Endothelial cell of umbilical vein (primary cell): Measurements from ENCODE around the gene FBH1. TPM values are rescaled to one million over a fixed set of nuclear protein-coding genes. Genes with fewer than 3 reads are reported as not detected.

ENCODE experiments used
- BruUV-seq: library from RNA; stranded (reverse); fragments of 400-500 nt; replicated peaks from 2 replicates; lab custom pipeline; 2021; lab: Mats Ljungman, UMichigan
- CTCF ChIA-PET: fragments of 300-600, 350-600 bp; sonication (Branson Sonifier 250); formaldehyde crosslinking; loops from one replicate; lab custom pipeline; 2021; ENCODE audit warnings: antibody characterized with exemption, inconsistent platforms; lab: Charles Lee
- POLR2A ChIA-PET: fragments of 300-600, 350-600 bp; sonication (Branson Sonifier 250); formaldehyde crosslinking; loops from one replicate; lab custom pipeline; 2021; ENCODE audit warnings: antibody characterized with exemption, inconsistent platforms; lab: Charles Lee
- DNase-seq: peaks from one replicate; pipeline ENCODE4 v3.0.0-alpha.2; 2011; ENCODE audit warnings: low read depth, low spot score
- FAIRE-seq: peaks from 2 replicates; lab custom pipeline; 2011; peaks lifted over from hg19 to GRCh38; lab: Jason Lieb, UNC
- H2AFZ ChIP-seq: 2 replicates; pipeline ENCODE4 v1.6.0; 2012; ENCODE audit warnings: low read depth, low read length, control low read depth, inconsistent platforms
- H3K27ac ChIP-seq: 2 replicates; pipeline ENCODE4 v1.5.1; 2011; ENCODE audit warnings: low read depth, mild to moderate bottlenecking, control low read depth, low read length, moderate library complexity; ENCODE audit not compliant: insufficient read depth
- H3K27me3 ChIP-seq, 2 experiments: 2 replicates each; pipeline versions ENCODE4 v1.6.0 to v1.6.1; 2011; ENCODE audit warnings: low read length in 2 of 2, mixed read lengths in 1 of 2; ENCODE audit not compliant: control insufficient read depth in 2 of 2, insufficient read depth in 2 of 2
- H3K36me3 ChIP-seq, 2 experiments: 2 replicates in 1 of 2; 3 replicates in 1 of 2; pipeline ENCODE4 v1.5.1; 2011; ENCODE audit warnings: low read length in 2 of 2, mild to moderate bottlenecking in 1 of 2, moderate library complexity in 1 of 2; ENCODE audit not compliant: control insufficient read depth in 2 of 2, insufficient read depth in 2 of 2; ENCODE audit errors: extremely low read depth in 1 of 2
- H3K4me1 ChIP-seq: 3 replicates; pipeline ENCODE4 v1.5.1; 2011; ENCODE audit warnings: mild to moderate bottlenecking, low read length; ENCODE audit not compliant: control insufficient read depth, insufficient read depth; ENCODE audit errors: extremely low read depth
- H3K4me2 ChIP-seq: 2 replicates; pipeline ENCODE4 v1.6.1; 2011; ENCODE audit warnings: low read length, control low read depth, mixed read lengths; ENCODE audit not compliant: insufficient read depth
- H3K4me3 ChIP-seq, 3 experiments: fragments of 200-600 bp in 1 of 3; sonication (generic), shearing (Covaris generic) in 1 of 3; replicated peaks in 1 of 3; 2 replicates each; pipeline ENCODE4 v1.5.1; 2011 to 2016; ENCODE audit warnings: control low read depth in 3 of 3, low read length in 3 of 3, mild to moderate bottlenecking in 2 of 3, inconsistent platforms in 1 of 3, low read depth in 1 of 3, moderate library complexity in 1 of 3; ENCODE audit not compliant: insufficient read depth in 1 of 3
- H3K79me2 ChIP-seq: 2 replicates; pipeline ENCODE4 v1.6.0; 2012; ENCODE audit warnings: low read length, inconsistent platforms; ENCODE audit not compliant: control insufficient read depth, insufficient read depth
- H3K9ac ChIP-seq: replicated peaks from 2 replicates; pipeline ENCODE3; 2011; ENCODE audit warnings: low read length, control low read depth; ENCODE audit not compliant: insufficient read depth; ENCODE audit errors: extremely low read depth
- H3K9me1 ChIP-seq: replicated peaks from 3 replicates; pipeline ENCODE4 v1.6.0; 2011; ENCODE audit warnings: mild to moderate bottlenecking, low read length; ENCODE audit not compliant: control insufficient read depth, insufficient read depth; ENCODE audit errors: extremely low read depth
- H3K9me3 ChIP-seq: replicated peaks from 2 replicates; pipeline ENCODE4 v1.5.1; 2012; ENCODE audit warnings: low read length, inconsistent platforms; ENCODE audit not compliant: control insufficient read depth, insufficient read depth
- H4K20me1 ChIP-seq: replicated peaks from 2 replicates; pipeline ENCODE3; 2011; ENCODE audit warnings: mild to moderate bottlenecking, low read length; ENCODE audit not compliant: control insufficient read depth, insufficient read depth; ENCODE audit errors: extremely low read depth
- EZH2 ChIP-seq: IDR thresholded peaks from 2 replicates; pipeline ENCODE4 v1.6.1; 2012; ENCODE audit warnings: borderline replicate concordance, low read depth, mild to moderate bottlenecking, moderate library complexity, low read length, inconsistent platforms; ENCODE audit not compliant: severe bottlenecking
- FOS ChIP-seq: IDR thresholded peaks from 2 replicates; pipeline ENCODE4 v1.6.1; 2011; ENCODE audit warnings: mild to moderate bottlenecking, low read length, moderate library complexity, borderline replicate concordance; ENCODE audit not compliant: insufficient read depth
- GATA2 ChIP-seq: IDR thresholded peaks from 2 replicates; pipeline ENCODE4 v1.7.0; 2011; ENCODE audit warnings: low read depth, mild to moderate bottlenecking, moderate library complexity, mixed read lengths, low read length; ENCODE audit not compliant: insufficient read length, insufficient read depth
- MYC ChIP-seq: IDR thresholded peaks from one replicate; pipeline ENCODE4 v1.6.1; 2011; ENCODE audit warnings: mild to moderate bottlenecking, low read depth, low read length
- POLR2A ChIP-seq: IDR thresholded peaks from 2 replicates; pipeline ENCODE4 v1.6.1; 2012; ENCODE audit warnings: low read depth, mild to moderate bottlenecking, control low read depth, low read length
- POLR2AphosphoS5 ChIP-seq: IDR thresholded peaks from 2 replicates; pipeline ENCODE4 v1.6.1; 2012; ENCODE audit warnings: low read depth, mild to moderate bottlenecking, control low read depth, low read length, moderate library complexity; ENCODE audit not compliant: insufficient read depth
- dilution Hi-C: fragments of 300-500 bp; cut with MboI; formaldehyde crosslinking; loops from one replicate; pipeline ENCODE4 v1.15.0; 2019; ENCODE audit warnings: low sequenced_read_pairs; ENCODE audit not compliant: extremely low pct_ligation_motif_present
- intact Hi-C: fragments of 100-400 bp; cut with micrococcal nuclease; formaldehyde crosslinking; loops from one replicate; pipeline ENCODE4 v1.10.0; 2022
- polyA plus RNA-seq, 4 experiments: library from polyadenylated mRNA; depleted of rRNA in 3 of 4; stranded (reverse) in 3 of 4; unstranded in 1 of 4; fragments of >200 nt; gene quantifications; 2 replicates each; pipeline versions ENCODE4 v1.2.1 to v1.2.3, GENCODE V29; 2011 to 2012; ENCODE audit warnings: missing spikeins in 1 of 4
- total RNA-seq: library from RNA; stranded (reverse); gene quantifications from 2 replicates; pipeline ENCODE4 v1.2.3, GENCODE V29; 2021
- TF ChIP-seq, protein P1 (sequence below), 2 donors: IDR thresholded peaks; 1 replicate in 1 of 2; 2 replicates in 1 of 2; pipeline ENCODE4 v1.5.1; 2011; ENCODE audit warnings: low read length in 2 of 2, mild to moderate bottlenecking in 2 of 2, moderate library complexity in 2 of 2, control low read depth in 1 of 2, inconsistent platforms in 1 of 2, low read depth in 1 of 2; ENCODE audit not compliant: insufficient read depth in 1 of 2; ENCODE audit errors: extremely low read depth in 1 of 2

Gene FBH1
- total and polyA plus RNA-seq, 2 donors (not counting 3 experiments of a cell fraction or from before 2014, with no cell fraction given), result 71.4 to 97.0 TPM

DNA sequence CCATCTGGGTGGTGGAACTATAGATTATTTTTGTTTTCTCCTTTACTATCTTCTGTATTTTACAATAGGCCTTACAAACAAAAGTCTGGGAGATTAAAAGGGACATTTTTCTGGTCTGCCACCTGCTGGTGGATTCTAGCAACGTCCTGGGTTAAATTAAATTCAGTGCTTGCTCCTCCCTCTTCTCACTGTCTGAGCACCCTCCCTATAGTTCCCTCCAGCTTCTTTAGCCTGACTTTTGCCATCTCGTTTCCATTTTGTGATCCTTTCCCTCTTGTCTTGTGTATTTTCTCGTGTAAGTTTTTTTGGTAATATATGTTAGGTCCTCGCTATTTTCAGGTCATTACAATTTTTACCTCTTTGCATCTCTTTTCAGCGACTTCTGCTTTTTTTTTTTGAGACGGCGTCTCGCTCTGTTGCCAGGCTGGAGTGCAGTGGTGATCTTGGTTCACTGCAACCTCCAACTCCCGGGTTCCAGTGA is 16.5 kb upstream of the FBH1 start:
- no peak overlapping the region for H2AFZ ChIP-seq
- H3K36me3 ChIP-seq, result peaks cover 4 to 11% of the 10 kb centered on the region in 2 experiments
- H3K9ac ChIP-seq, result no peak overlapping the region
- ChIA-PET POLR2A (interaction anchor here (0.5 kb wide), 1 partner anchor 1048 kb away, joined by 3 read pairs; the partner anchor contains the start of gene AKR1E2), CTCF (interaction anchor here (0.7 to 2.7 kb wide), 19 partner anchors 8 to 1058 kb away, joined by 3 to 19 read pairs (median 4); partner anchors contain the start of genes ANKRD16, FBH1, GDI2 and TASOR2)
- no peak overlapping the region for H3K4me2 ChIP-seq
- TF ChIP-seq MYC, result no peak
- TF ChIP-seq POLR2AphosphoS5, result no peak
- TF ChIP-seq, protein P1, sequence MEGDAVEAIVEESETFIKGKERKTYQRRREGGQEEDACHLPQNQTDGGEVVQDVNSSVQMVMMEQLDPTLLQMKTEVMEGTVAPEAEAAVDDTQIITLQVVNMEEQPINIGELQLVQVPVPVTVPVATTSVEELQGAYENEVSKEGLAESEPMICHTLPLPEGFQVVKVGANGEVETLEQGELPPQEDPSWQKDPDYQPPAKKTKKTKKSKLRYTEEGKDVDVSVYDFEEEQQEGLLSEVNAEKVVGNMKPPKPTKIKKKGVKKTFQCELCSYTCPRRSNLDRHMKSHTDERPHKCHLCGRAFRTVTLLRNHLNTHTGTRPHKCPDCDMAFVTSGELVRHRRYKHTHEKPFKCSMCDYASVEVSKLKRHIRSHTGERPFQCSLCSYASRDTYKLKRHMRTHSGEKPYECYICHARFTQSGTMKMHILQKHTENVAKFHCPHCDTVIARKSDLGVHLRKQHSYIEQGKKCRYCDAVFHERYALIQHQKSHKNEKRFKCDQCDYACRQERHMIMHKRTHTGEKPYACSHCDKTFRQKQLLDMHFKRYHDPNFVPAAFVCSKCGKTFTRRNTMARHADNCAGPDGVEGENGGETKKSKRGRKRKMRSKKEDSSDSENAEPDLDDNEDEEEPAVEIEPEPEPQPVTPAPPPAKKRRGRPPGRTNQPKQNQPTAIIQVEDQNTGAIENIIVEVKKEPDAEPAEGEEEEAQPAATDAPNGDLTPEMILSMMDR (IDR thresholded peaks at IDR 0.05; ENCODE audit: extremely low read depth in 1 of 2, insufficient read depth in 1 of 2, low read depth in 1 of 2, low read length in 2 of 2), result peak; percentile 55 to 62
- no peak for TF ChIP-seq GATA2
- TF ChIP-seq FOS, result no peak
- TF ChIP-seq EZH2, result no peak
- no peak for TF ChIP-seq POLR2A
- no peaks in the 10 kb centered on the region for H3K4me1 ChIP-seq
- no TSS peak for BruUV-seq
- DNase-seq, result peak; percentile 85
- no peaks in the 10 kb centered on the region for H3K79me2 ChIP-seq
- dilution Hi-C loops, result no loop called here
- H3K9me3 ChIP-seq, result no peaks in the 10 kb centered on the region
- H4K20me1 ChIP-seq, result no peaks in the 10 kb centered on the region
- peak; percentile 74 for FAIRE-seq
- no peak overlapping the region for H3K27ac ChIP-seq
- H3K27me3 ChIP-seq, result no peaks in the 10 kb centered on the region
- no peak overlapping the region for H3K4me3 ChIP-seq
- intact Hi-C loops, result loop anchor here (1.0 to 5.0 kb wide), 4 partner anchors 60 to 426 kb away; partner anchors contain the start of gene GDI2
- no peaks in the 10 kb centered on the region for H3K9me1 ChIP-seq
